H1 (cell line): ENCODE data around the gene NOC4L. TPM values are rescaled to one million over a fixed set of nuclear protein-coding genes. Genes with fewer than 3 reads are reported as not detected.
A peak's percentile ranks its signal among the peaks of the same experiment; 100 is the strongest.

Source experiments
- CTCF ChIA-PET: fragments of 300-600 bp; sonication (Branson Sonifier 250); formaldehyde crosslinking; loops from one replicate; lab custom pipeline; 2021; ENCODE audit not compliant: partially characterized antibody; lab: Charles Lee
- POLR2A ChIA-PET: fragments of 300-600 bp; sonication (Branson Sonifier 250); formaldehyde crosslinking; loops from one replicate; lab custom pipeline; 2021; ENCODE audit warnings: inconsistent platforms; ENCODE audit not compliant: partially characterized antibody; lab: Charles Lee
- DNase-seq, 2 experiments: peaks; one replicate each; pipeline versions ENCODE4 v3.0.0 to v3.0.0-alpha.2; 2010 to 2022; ENCODE audit warnings: low spot score in 2 of 2, low read depth in 1 of 2, mixed read lengths in 1 of 2
- FAIRE-seq: peaks from 2 replicates; lab custom pipeline; 2011; peaks lifted over from hg19 to GRCh38; lab: Jason Lieb, UNC
- H2AFZ ChIP-seq: 2 replicates; pipeline ENCODE4 v1.8.1; 2012; ENCODE audit warnings: low read length, inconsistent platforms
- H2AK5ac ChIP-seq: 2 replicates; pipeline ENCODE4 v1.6.1; 2013; ENCODE audit warnings: low read depth, low read length
- H2BK120ac ChIP-seq: replicated peaks from 2 replicates; pipeline ENCODE3; 2013; ENCODE audit warnings: low read depth, low read length, inconsistent platforms
- H2BK12ac ChIP-seq: 2 replicates; pipeline ENCODE4 v1.6.1; 2013; ENCODE audit warnings: low read depth, low read length
- H2BK15ac ChIP-seq: 2 replicates; pipeline ENCODE4 v1.6.1; 2013; ENCODE audit warnings: low read length
- H2BK20ac ChIP-seq: 2 replicates; pipeline ENCODE4 v1.6.1; 2013; ENCODE audit warnings: low read length
- H2BK5ac ChIP-seq: 2 replicates; pipeline ENCODE4 v1.6.1; 2013; ENCODE audit warnings: low read depth, low read length
- H3K14ac ChIP-seq: 2 replicates; pipeline ENCODE4 v1.6.1; 2013; ENCODE audit warnings: inconsistent platforms; ENCODE audit not compliant: insufficient read length
- H3K18ac ChIP-seq: 2 replicates; pipeline ENCODE4 v1.6.1; 2013; ENCODE audit warnings: low read length; ENCODE audit errors: extremely low read depth
- H3K23ac ChIP-seq: 2 replicates; pipeline ENCODE4 v1.6.1; 2013; ENCODE audit warnings: inconsistent platforms; ENCODE audit not compliant: insufficient read length
- H3K23me2 ChIP-seq: 2 replicates; pipeline ENCODE4 v1.6.1; 2013; ENCODE audit warnings: low read depth, low read length
- H3K27ac ChIP-seq: 2 replicates; pipeline ENCODE4 v1.6.1; 2011; ENCODE audit warnings: low read depth, low read length, inconsistent platforms
- H3K27me3 ChIP-seq, 4 experiments: replicated peaks in 1 of 4; 1 replicate in 1 of 4; 2 replicates in 3 of 4; pipeline versions ENCODE4 v1.6.1 to v1.8.1; 2011 to 2013; ENCODE audit warnings: low read length in 3 of 4, mild to moderate bottlenecking in 3 of 4, inconsistent platforms in 2 of 4, mixed read lengths in 2 of 4, moderate library complexity in 1 of 4; ENCODE audit not compliant: control insufficient read depth in 3 of 4, insufficient read depth in 3 of 4; ENCODE audit errors: extremely low read depth in 1 of 4
- H3K36me3 ChIP-seq, 4 experiments: 2 replicates each; pipeline versions ENCODE4 v1.6.1 to v1.8.1; 2011 to 2013; ENCODE audit warnings: mild to moderate bottlenecking in 4 of 4, low read length in 3 of 4, moderate library complexity in 2 of 4, control low read depth in 1 of 4, inconsistent platforms in 1 of 4; ENCODE audit not compliant: insufficient read depth in 4 of 4, control insufficient read depth in 2 of 4
- H3K4ac ChIP-seq: replicated peaks from 2 replicates; pipeline ENCODE3; 2013; ENCODE audit warnings: low read length, low read depth, mixed read lengths, inconsistent platforms; ENCODE audit not compliant: insufficient read length
- H3K4me1 ChIP-seq, 4 experiments: replicated peaks in 1 of 4; 1 replicate in 1 of 4; 2 replicates in 3 of 4; pipeline versions ENCODE4 v1.6.1 to v1.8.1; 2011 to 2013; ENCODE audit warnings: low read length in 3 of 4, inconsistent platforms in 2 of 4, mixed read lengths in 1 of 4; ENCODE audit not compliant: insufficient read depth in 4 of 4, control insufficient read depth in 3 of 4
- H3K4me2 ChIP-seq, 2 experiments: 2 replicates each; pipeline versions ENCODE4 v1.6.1 to v1.8.1; 2011 to 2013; ENCODE audit warnings: low read depth in 2 of 2, low read length in 2 of 2, control low read depth in 1 of 2, inconsistent platforms in 1 of 2, mild to moderate bottlenecking in 1 of 2; ENCODE audit not compliant: insufficient read depth in 1 of 2
- H3K4me3 ChIP-seq, 4 experiments: fragments of 200-600, 300-600 bp in 1 of 4; sonication (generic), shearing (Covaris generic), sonication (Bioruptor Twin) in 1 of 4; 2 replicates each; pipeline versions ENCODE4 v1.5.1 to v1.8.1; 2011 to 2016; ENCODE audit warnings: low read length in 4 of 4, low read depth in 3 of 4, control low read depth in 2 of 4, inconsistent platforms in 2 of 4, mild to moderate bottlenecking in 2 of 4, mixed read lengths in 1 of 4, moderate library complexity in 1 of 4; ENCODE audit not compliant: insufficient read depth in 2 of 4; ENCODE audit errors: extremely low read depth in 1 of 4
- H3K56ac ChIP-seq: replicated peaks from 2 replicates; pipeline ENCODE3; 2013; ENCODE audit warnings: low read depth, mild to moderate bottlenecking, mixed read lengths, low read length, inconsistent platforms; ENCODE audit not compliant: insufficient read length
- H3K79me1 ChIP-seq: 2 replicates; pipeline ENCODE4 v1.6.1; 2013; ENCODE audit warnings: low read depth, low read length, control low read depth
- H3K79me2 ChIP-seq, 2 experiments: 2 replicates each; pipeline versions ENCODE4 v1.6.1 to v1.8.1; 2012 to 2013; ENCODE audit warnings: low read length in 2 of 2, mild to moderate bottlenecking in 2 of 2, inconsistent platforms in 1 of 2; ENCODE audit not compliant: insufficient read depth in 2 of 2, control insufficient read depth in 1 of 2
- H3K9ac ChIP-seq, 4 experiments: replicated peaks in 1 of 4; 1 replicate in 1 of 4; 2 replicates in 3 of 4; pipeline versions ENCODE4 v1.6.1 to v1.8.1; 2011 to 2013; ENCODE audit warnings: low read depth in 3 of 4, low read length in 3 of 4, control low read depth in 2 of 4, mild to moderate bottlenecking in 2 of 4, moderate library complexity in 2 of 4, inconsistent platforms in 1 of 4; ENCODE audit errors: extremely low read depth in 1 of 4
- H3K9me3 ChIP-seq, 2 experiments: 2 replicates each; pipeline versions ENCODE4 v1.6.1 to v1.8.1; 2012 to 2013; ENCODE audit warnings: mild to moderate bottlenecking in 2 of 2, moderate library complexity in 2 of 2, control low read depth in 1 of 2, inconsistent platforms in 1 of 2, low read depth in 1 of 2, low read length in 1 of 2, mixed read lengths in 1 of 2; ENCODE audit not compliant: insufficient read depth in 2 of 2
- H4K20me1 ChIP-seq, 2 experiments: replicated peaks in 1 of 2; 2 replicates each; pipeline versions ENCODE3 to v1.8.1; 2011 to 2013; ENCODE audit warnings: inconsistent platforms in 2 of 2, low read length in 2 of 2, mild to moderate bottlenecking in 1 of 2; ENCODE audit not compliant: insufficient read depth in 2 of 2, control insufficient read depth in 1 of 2
- H4K5ac ChIP-seq: 2 replicates; pipeline ENCODE4 v1.6.1; 2013; ENCODE audit warnings: low read length, low read depth, mixed read lengths, inconsistent platforms; ENCODE audit not compliant: insufficient read length
- H4K8ac ChIP-seq: 2 replicates; pipeline ENCODE4 v1.8.0; 2013; ENCODE audit warnings: mild to moderate bottlenecking, moderate library complexity, low read length, inconsistent platforms; ENCODE audit not compliant: insufficient read depth; ENCODE audit errors: extremely low read depth
- H4K91ac ChIP-seq: replicated peaks from 2 replicates; pipeline ENCODE3; 2013; ENCODE audit warnings: low read length, mixed read lengths, inconsistent platforms; ENCODE audit not compliant: insufficient read length
- GTF2F1 ChIP-seq: IDR thresholded peaks from 2 replicates; pipeline ENCODE4 v1.6.1; 2012; ENCODE audit warnings: low read depth, low read length, improper control_type of control experiment, borderline replicate concordance
- MAFK ChIP-seq: IDR thresholded peaks from 2 replicates; pipeline ENCODE4 v1.6.1; 2012; ENCODE audit warnings: low read depth, mild to moderate bottlenecking, improper control_type of control experiment, low read length
- NRF1 ChIP-seq: IDR thresholded peaks from 2 replicates; pipeline ENCODE4 v1.6.1; 2011; ENCODE audit warnings: mild to moderate bottlenecking, low read depth, low read length, improper control_type of control experiment
- TAF1 ChIP-seq: IDR thresholded peaks from 2 replicates; pipeline ENCODE4 v1.6.1; 2011; ENCODE audit warnings: mild to moderate bottlenecking, low read depth, low read length
- YY1 ChIP-seq: IDR thresholded peaks from 2 replicates; pipeline ENCODE4 v1.6.1; 2011; ENCODE audit warnings: low read depth, mild to moderate bottlenecking, low read length
- WGBS, 2 experiments: shearing (Covaris generic) in 1 of 2; methylation state at CpG; one replicate each; pipeline versions ENCODE4 v1.1.6 to v1.1.7; 2013 to 2015; ENCODE audit warnings: low lambda C conversion rate in 2 of 2, mixed read lengths in 2 of 2, inconsistent platforms in 1 of 2, low coverage in 1 of 2, missing lambda C conversion rate in 1 of 2; ENCODE audit not compliant: insufficient replicate concordance in 2 of 2, insufficient coverage in 1 of 2, insufficient read length in 1 of 2; ENCODE audit errors: extremely low coverage in 1 of 2, missing lambda C conversion rate in 1 of 2; 5-methylcytosine and 5-hydroxymethylcytosine counted together
- polyA plus RNA-seq, 7 experiments: library from polyadenylated mRNA; depleted of rRNA in 3 of 7; stranded (reverse) in 5 of 7; unstranded in 2 of 7; fragments of >200 nt in 5 of 7; fragments of 200-250 nt in 2 of 7; gene quantifications; 1 replicate in 5 of 7; 2 replicates in 1 of 7; 4 replicates in 1 of 7; pipeline versions ENCODE4 v1.2.1 to v1.2.3, GENCODE V29; 2011 to 2013; ENCODE audit warnings: missing spikeins in 2 of 7, mixed read lengths in 2 of 7
- total RNA-seq: library from RNA; stranded (reverse); fragmentation: NEBNext Ultra II Directional; extraction: Animal tissue kit (Norgen Biotek cat#: 25700); gene quantifications from 2 replicates; pipeline ENCODE4 v1.2.1, GENCODE V29; 2021

NOC4L gene
- total and polyA plus RNA-seq, 2 of the 8 experiments (the other 6 are each of a cell fraction or from before 2014, with no cell fraction given): 26.8 to 40.3 TPM

DNA sequence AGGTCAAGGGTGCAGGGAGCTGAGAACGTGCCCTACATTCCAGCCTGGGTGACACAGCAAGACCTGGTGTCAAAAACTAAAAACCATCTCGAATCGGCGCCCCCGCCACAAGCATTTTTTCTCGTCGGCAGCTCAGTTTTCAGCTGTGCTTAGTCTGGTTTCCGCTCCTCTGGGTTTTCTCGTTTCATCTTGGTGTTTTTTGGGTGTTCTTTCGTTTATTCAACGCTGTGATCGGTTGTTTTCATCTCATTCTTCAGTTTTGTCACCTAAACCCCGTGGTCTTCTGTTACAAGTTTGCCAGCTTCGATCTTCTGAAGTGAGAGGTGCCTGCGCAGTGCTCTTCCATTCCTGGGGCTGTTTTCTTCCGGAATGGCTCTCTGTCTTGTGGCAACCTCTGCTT lies 41.4 kb downstream of the NOC4L start:
- no peak overlapping the region for H3K4me3 ChIP-seq
- no peak overlapping the region for H4K8ac ChIP-seq
- H4K91ac ChIP-seq: no peak overlapping the region
- peaks cover 0 to 16% of the 10 kb centered on the region in 2 experiments; a peak in 1 of 4 replicates for H3K9me3 ChIP-seq
- no peak overlapping the region for H3K9ac ChIP-seq
- POLR2A ChIA-PET: interaction anchor here (0.9 kb wide), 1 partner anchor 10 kb away, joined by 5 read pairs; no protein-coding TSS in a partner anchor
- H3K4ac ChIP-seq: no peak overlapping the region
- H3K79me1 ChIP-seq: no peaks in the 10 kb centered on the region
- peaks cover 12% of the 10 kb centered on the region; the same call in 1 of the 2 replicates for H3K23me2 ChIP-seq
- H3K56ac ChIP-seq: no peak overlapping the region
- H4K5ac ChIP-seq: no peak overlapping the region
- H2BK5ac ChIP-seq: no peak overlapping the region
- no peak overlapping the region for H3K23ac ChIP-seq
- 87% methylated on average over 16 of the region's 16 CpGs; no CpG with 5 or more reads in 1 of the 2 experiments for WGBS, 2 experiments
- H2BK15ac ChIP-seq: no peak overlapping the region
- no peak for FAIRE-seq
- H3K14ac ChIP-seq: no peak overlapping the region
- no peaks in the 10 kb centered on the region for H3K79me2 ChIP-seq
- no peak overlapping the region for H2BK120ac ChIP-seq
- peak overlapping the region in 1 of 2 experiments; percentile 5; a peak in 1 of 4 replicates for H3K4me2 ChIP-seq
- CTCF ChIA-PET: interaction anchor here (1.0 kb wide), 1 partner anchor 32 kb away, joined by 3 read pairs; no protein-coding TSS in a partner anchor
- peaks cover 0 to 11% (median 8%) of the 10 kb centered on the region in 4 experiments; a peak in 5 of 7 replicates for H3K4me1 ChIP-seq
- H3K18ac ChIP-seq: no peak overlapping the region
- H2AK5ac ChIP-seq: no peak overlapping the region
- peaks cover 4 to 74% (median 47%) of the 10 kb centered on the region in 4 experiments for H3K27me3 ChIP-seq
- peaks cover 0 to 7% of the 10 kb centered on the region in 2 experiments for H4K20me1 ChIP-seq
- H2BK12ac ChIP-seq: no peak overlapping the region
- TF ChIP-seq TAF1: no peak
- no peak for TF ChIP-seq GTF2F1
- no peak for TF ChIP-seq MAFK
- TF ChIP-seq NRF1: no peak
- no peak for TF ChIP-seq YY1
- no peak overlapping the region for H2AFZ ChIP-seq
- H3K36me3 ChIP-seq: no peaks in the 10 kb centered on the region
- H3K27ac ChIP-seq: no peak overlapping the region
- DNase-seq: no peak
- no peak overlapping the region for H2BK20ac ChIP-seq
